ENCODE data around the gene MPO.

DNA sequence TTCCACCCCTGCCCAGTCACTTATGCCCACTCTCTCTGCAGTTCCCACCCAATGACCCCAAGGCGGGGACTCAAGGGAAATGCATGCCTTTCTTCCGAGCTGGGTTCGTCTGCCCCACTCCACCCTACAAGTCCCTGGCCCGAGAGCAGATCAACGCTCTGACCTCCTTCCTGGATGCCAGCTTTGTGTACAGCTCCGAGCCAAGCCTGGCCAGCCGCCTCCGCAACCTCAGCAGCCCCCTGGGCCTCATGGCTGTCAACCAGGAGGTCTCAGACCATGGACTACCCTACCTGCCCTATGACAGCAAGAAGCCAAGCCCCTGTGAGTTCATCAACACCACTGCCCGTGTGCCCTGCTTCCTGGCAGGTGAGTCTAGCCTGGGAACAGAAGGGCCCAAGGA lies 28.6 kb downstream of the MPO start:
- TF ChIP-seq POLR2A (IDR thresholded peaks at IDR 0.05) (no peak), POLR2AphosphoS5 (IDR thresholded peaks at IDR 0.05) (no peak), EP300 (IDR thresholded peaks at IDR 0.05) (no peak)
- TF ChIP-seq, protein P1, sequence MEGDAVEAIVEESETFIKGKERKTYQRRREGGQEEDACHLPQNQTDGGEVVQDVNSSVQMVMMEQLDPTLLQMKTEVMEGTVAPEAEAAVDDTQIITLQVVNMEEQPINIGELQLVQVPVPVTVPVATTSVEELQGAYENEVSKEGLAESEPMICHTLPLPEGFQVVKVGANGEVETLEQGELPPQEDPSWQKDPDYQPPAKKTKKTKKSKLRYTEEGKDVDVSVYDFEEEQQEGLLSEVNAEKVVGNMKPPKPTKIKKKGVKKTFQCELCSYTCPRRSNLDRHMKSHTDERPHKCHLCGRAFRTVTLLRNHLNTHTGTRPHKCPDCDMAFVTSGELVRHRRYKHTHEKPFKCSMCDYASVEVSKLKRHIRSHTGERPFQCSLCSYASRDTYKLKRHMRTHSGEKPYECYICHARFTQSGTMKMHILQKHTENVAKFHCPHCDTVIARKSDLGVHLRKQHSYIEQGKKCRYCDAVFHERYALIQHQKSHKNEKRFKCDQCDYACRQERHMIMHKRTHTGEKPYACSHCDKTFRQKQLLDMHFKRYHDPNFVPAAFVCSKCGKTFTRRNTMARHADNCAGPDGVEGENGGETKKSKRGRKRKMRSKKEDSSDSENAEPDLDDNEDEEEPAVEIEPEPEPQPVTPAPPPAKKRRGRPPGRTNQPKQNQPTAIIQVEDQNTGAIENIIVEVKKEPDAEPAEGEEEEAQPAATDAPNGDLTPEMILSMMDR (IDR thresholded peaks at IDR 0.05) = no peak
